CD14-positive monocyte (primary cell): ENCODE data around the gene DPP8. TPM values are rescaled to one million over a fixed set of nuclear protein-coding genes. Genes with fewer than 3 reads are reported as not detected.

ENCODE experiments used
- DNase-seq, 3 donors: peaks; one replicate each; pipeline ENCODE4 v3.0.0-alpha.2; 2011 to 2022
- H2AFZ ChIP-seq: 2 replicates; pipeline ENCODE4 v1.6.0; 2012; ENCODE audit warnings: mild to moderate bottlenecking, low read depth, low read length, inconsistent platforms; ENCODE audit not compliant: insufficient read depth, poor library complexity, severe bottlenecking
- H3K27ac ChIP-seq, 2 donors: 1 replicate in 1 of 2; 2 replicates in 1 of 2; pipeline ENCODE4 v1.5.1; 2012 to 2013; ENCODE audit warnings: low read length in 2 of 2, control low read depth in 1 of 2, inconsistent platforms in 1 of 2, low read depth in 1 of 2, mild to moderate bottlenecking in 1 of 2
- H3K27me3 ChIP-seq, 2 donors: one replicate each; pipeline versions ENCODE4 v1.6.0 to v1.6.1; 2011 to 2013; ENCODE audit warnings: low read length in 2 of 2; ENCODE audit not compliant: control insufficient read depth in 2 of 2, insufficient read depth in 2 of 2
- H3K36me3 ChIP-seq, 2 donors: replicated peaks in 1 of 2; 1 replicate in 1 of 2; 2 replicates in 1 of 2; pipeline versions ENCODE4 v1.5.1 to v1.6.1; 2012 to 2013; ENCODE audit warnings: low read length in 2 of 2, control low read depth in 1 of 2, inconsistent platforms in 1 of 2, mild to moderate bottlenecking in 1 of 2; ENCODE audit not compliant: insufficient read depth in 2 of 2, control insufficient read depth in 1 of 2
- H3K4me1 ChIP-seq, 2 donors: 1 replicate in 1 of 2; 2 replicates in 1 of 2; pipeline versions ENCODE4 v1.5.1 to v1.6.1; 2012 to 2013; ENCODE audit warnings: low read length in 2 of 2, control low read depth in 1 of 2, inconsistent platforms in 1 of 2, mild to moderate bottlenecking in 1 of 2, moderate library complexity in 1 of 2; ENCODE audit not compliant: insufficient read depth in 2 of 2, control insufficient read depth in 1 of 2
- H3K4me2 ChIP-seq: replicated peaks from 2 replicates; pipeline ENCODE3; 2012; ENCODE audit warnings: low read length, moderate library complexity, mild to moderate bottlenecking; ENCODE audit not compliant: poor library complexity, severe bottlenecking; ENCODE audit errors: extremely low read depth
- H3K4me3 ChIP-seq, 3 experiments: fragments of 200-600 bp in 1 of 3; sonication (generic) in 1 of 3; replicated peaks in 1 of 3; 1 replicate in 2 of 3; 2 replicates in 1 of 3; pipeline ENCODE4 v1.5.1; 2011 to 2013; ENCODE audit warnings: low read length in 3 of 3, mild to moderate bottlenecking in 3 of 3, control low read depth in 2 of 3, low read depth in 2 of 3, inconsistent platforms in 1 of 3, moderate library complexity in 1 of 3
- H3K79me2 ChIP-seq: 2 replicates; pipeline ENCODE4 v1.6.0; 2012; ENCODE audit warnings: mild to moderate bottlenecking, control low read depth, inconsistent platforms, low read length, moderate library complexity; ENCODE audit not compliant: insufficient read depth
- H3K9ac ChIP-seq: 2 replicates; pipeline ENCODE4 v1.6.0; 2017; ENCODE audit warnings: low read length, mild to moderate bottlenecking; ENCODE audit not compliant: insufficient read depth, poor library complexity, severe bottlenecking
- H3K9me3 ChIP-seq, 2 donors: replicated peaks in 1 of 2; 1 replicate in 1 of 2; 2 replicates in 1 of 2; pipeline versions ENCODE4 v1.5.1 to v1.6.1; 2012 to 2013; ENCODE audit warnings: low read length in 2 of 2, control low read depth in 1 of 2; ENCODE audit not compliant: control insufficient read depth in 1 of 2, insufficient read depth in 1 of 2
- H4K20me1 ChIP-seq: 2 replicates; pipeline ENCODE4 v1.6.0; 2012; ENCODE audit warnings: mild to moderate bottlenecking, low read length, control low read depth, moderate library complexity; ENCODE audit not compliant: insufficient read depth
- H3K27ac Mint-ChIP-seq, 7 donors: one replicate each; pipeline ENCODE4 v1.8.0; 2020; ENCODE audit warnings: mild to moderate bottlenecking in 7 of 7, mixed read lengths in 7 of 7, moderate library complexity in 6 of 7, inconsistent platforms in 2 of 7
- H3K27me3 Mint-ChIP-seq, 3 donors: one replicate each; pipeline ENCODE4 v1.8.0; 2021 to 2022; ENCODE audit warnings: low read depth in 3 of 3, mild to moderate bottlenecking in 3 of 3, mixed read lengths in 3 of 3, moderate library complexity in 3 of 3, inconsistent platforms in 1 of 3
- H3K36me3 Mint-ChIP-seq, 2 donors: one replicate each; pipeline ENCODE4 v1.8.0; 2020; ENCODE audit warnings: mixed read lengths in 2 of 2, inconsistent platforms in 1 of 2, mild to moderate bottlenecking in 1 of 2
- H3K4me1 Mint-ChIP-seq: one replicate; pipeline ENCODE4 v1.8.0; 2020; ENCODE audit warnings: mild to moderate bottlenecking, mixed read lengths
- H3K4me3 Mint-ChIP-seq, 2 donors: one replicate each; pipeline ENCODE4 v1.8.0; 2020; ENCODE audit warnings: mild to moderate bottlenecking in 2 of 2, mixed read lengths in 2 of 2, moderate library complexity in 1 of 2
- H3K9me3 Mint-ChIP-seq, 7 donors: one replicate each; pipeline ENCODE4 v1.8.0; 2020 to 2022; ENCODE audit warnings: mixed read lengths in 7 of 7, mild to moderate bottlenecking in 6 of 7, moderate library complexity in 6 of 7, inconsistent platforms in 2 of 7
- CTCF ChIP-seq: fragments of 200-600 bp; IDR thresholded peaks from one replicate; pipeline ENCODE4 v1.8.0; 2022; ENCODE audit warnings: antibody characterized with exemption, mild to moderate bottlenecking
- WGBS: methylation state at CpG from one replicate; pipeline ENCODE4 v1.1.5; 2013; ENCODE audit warnings: missing lambda C conversion rate; ENCODE audit not compliant: insufficient coverage; 5-methylcytosine and 5-hydroxymethylcytosine counted together
- intact Hi-C, 2 donors: fragments of 100-400 bp; cut with micrococcal nuclease; formaldehyde crosslinking; loops; one replicate each; pipeline versions ENCODE4 v1.15.0 to v1.15.1; 2023
- polyA plus RNA-seq, 3 donors: library from polyadenylated mRNA; depleted of rRNA in 1 of 3; unstranded in 2 of 3; stranded (reverse) in 1 of 3; fragments of 300-500 nt in 2 of 3; fragments of >200 nt in 1 of 3; fragmentation: Illumina TruSeq in 2 of 3; gene quantifications; 1 replicate in 2 of 3; 2 replicates in 1 of 3; pipeline ENCODE4 v1.2.3, GENCODE V29; 2012 to 2021

Gene DPP8
- polyA plus RNA-seq, 3 donors = 18.3 to 48.3 (median 38.7) TPM

- peaks cover 3 to 7% of the 10 kb centered on the region in 2 donors for H3K27me3 ChIP-seq
- H2AFZ ChIP-seq = peak overlapping the region; percentile 36
- Mint-ChIP-seq H3K9me3 (no peaks in the 10 kb centered on the region), H3K4me3 (peak overlapping the region in 1 of 2 donors; percentile 23), H3K4me1 (peaks cover 9% of the 10 kb centered on the region), H3K27ac (no peak overlapping the region), H3K27me3 (peaks cover 6 to 18% (median 12%) of the 10 kb centered on the region in 3 donors), H3K36me3 (no peaks in the 10 kb centered on the region)
- no peaks in the 10 kb centered on the region for H3K79me2 ChIP-seq
- H3K9ac ChIP-seq = peak overlapping the region; percentile 4
- H3K9me3 ChIP-seq = no peaks in the 10 kb centered on the region
- H3K27ac ChIP-seq = no peak overlapping the region
- no peaks in the 10 kb centered on the region for H3K36me3 ChIP-seq
- no peak overlapping the region for H3K4me3 ChIP-seq
- H4K20me1 ChIP-seq = no peaks in the 10 kb centered on the region
- intact Hi-C loops = no loop called here
- 50% methylated on average over 2 of the region's 7 CpGs for WGBS
- H3K4me1 ChIP-seq = peaks cover 0 to 4% of the 10 kb centered on the region in 2 donors
- TF ChIP-seq CTCF = no peak
- DNase-seq = peak in 1 of 3 donors; percentile 23
- H3K4me2 ChIP-seq = no peak overlapping the region
Observed at GRCh38 chr15:65409036-65409631, 108.4 kb downstream of the DPP8 start.

GRCh38 chr15:65408324-65409035 lies 109.0 kb downstream of the DPP8 start:
- no peak for DNase-seq
- Histone ChIP-seq H3K27me3 (peaks cover 3 to 7% of the 10 kb centered on the region in 2 donors), H4K20me1 (no peaks in the 10 kb centered on the region), H3K4me3 (no peak overlapping the region), H2AFZ (no peak overlapping the region), H3K4me1 (peaks cover 0 to 4% of the 10 kb centered on the region in 2 donors), H3K9me3 (no peaks in the 10 kb centered on the region), H3K79me2 (no peaks in the 10 kb centered on the region), H3K27ac (no peak overlapping the region), H3K4me2 (no peak overlapping the region), H3K36me3 (no peaks in the 10 kb centered on the region), H3K9ac (no peak overlapping the region)
- no peak for TF ChIP-seq CTCF
- WGBS = 83% methylated on average over 2 of the region's 7 CpGs
- peaks cover 9% of the 10 kb centered on the region for H3K4me1 Mint-ChIP-seq
- H3K36me3 Mint-ChIP-seq = no peaks in the 10 kb centered on the region
- H3K27me3 Mint-ChIP-seq = peaks cover 6 to 20% (median 12%) of the 10 kb centered on the region in 3 donors
- no peak overlapping the region for H3K27ac Mint-ChIP-seq
- intact Hi-C loops = no loop called here
- H3K9me3 Mint-ChIP-seq = no peaks in the 10 kb centered on the region
- no peak overlapping the region for H3K4me3 Mint-ChIP-seq
